CD4-positive, alpha-beta T cell (primary cell): ENCODE results near the gene ABCF2. TPM values are rescaled to one million over a fixed set of nuclear protein-coding genes. Genes with fewer than 3 reads are reported as not detected.

ENCODE experiments used
- ATAC-seq: fragments of 200-7000 bp; cut with Tn5 transposase; one replicate; pipeline ENCODE4 v1.10.0; 2022; ENCODE audit warnings: mild to moderate bottlenecking; ENCODE audit not compliant: poor library complexity
- CTCF ChIA-PET: fragments of 350-600 bp; sonication (Branson Sonifier 250); formaldehyde crosslinking; loops from one replicate; lab custom pipeline; 2021; ENCODE audit warnings: antibody characterized with exemption, inconsistent platforms; lab: Charles Lee
- POLR2A ChIA-PET: fragments of 350-600 bp; sonication (Branson Sonifier 250); formaldehyde crosslinking; loops from one replicate; lab custom pipeline; 2021; ENCODE audit warnings: antibody characterized with exemption, inconsistent platforms; lab: Charles Lee
- DNase-seq, 14 experiments: peaks; one replicate each; pipeline ENCODE4 v3.0.0-alpha.2; 2013 to 2020; ENCODE audit warnings: mixed read lengths in 2 of 14
- H3K27ac ChIP-seq, 2 donors: one replicate each; pipeline versions ENCODE4 v1.5.1 to v1.7.0; 2013; ENCODE audit warnings: low read length in 2 of 2, low read depth in 1 of 2, mild to moderate bottlenecking in 1 of 2
- H3K27me3 ChIP-seq, 2 experiments: 1 replicate in 1 of 2; 2 replicates in 1 of 2; pipeline versions ENCODE4 v1.6.1 to v1.7.0; 2013; ENCODE audit warnings: low read length in 2 of 2, control low read depth in 1 of 2, mild to moderate bottlenecking in 1 of 2, moderate library complexity in 1 of 2; ENCODE audit not compliant: insufficient read depth in 2 of 2, control insufficient read depth in 1 of 2
- H3K36me3 ChIP-seq: one replicate; pipeline ENCODE4 v1.6.1; 2013; ENCODE audit warnings: low read length, control low read depth; ENCODE audit not compliant: insufficient read depth
- H3K4me1 ChIP-seq: one replicate; pipeline ENCODE4 v1.6.1; 2013; ENCODE audit warnings: low read length, control low read depth; ENCODE audit not compliant: insufficient read depth
- H3K4me3 ChIP-seq: one replicate; pipeline ENCODE4 v1.5.1; 2013; ENCODE audit warnings: mild to moderate bottlenecking, low read length, moderate library complexity
- H3K9me3 ChIP-seq, 2 experiments: 1 replicate in 1 of 2; 2 replicates in 1 of 2; pipeline versions ENCODE4 v1.6.1 to v1.7.0; 2013; ENCODE audit warnings: low read length in 2 of 2, mild to moderate bottlenecking in 2 of 2, control low read depth in 1 of 2, moderate library complexity in 1 of 2; ENCODE audit not compliant: control insufficient read depth in 1 of 2, insufficient read depth in 1 of 2
- H3K27ac Mint-ChIP-seq: one replicate; pipeline ENCODE4 v1.8.0; 2020; ENCODE audit warnings: mixed read lengths
- H3K27me3 Mint-ChIP-seq: one replicate; pipeline ENCODE4 v1.8.0; 2021; ENCODE audit warnings: mixed read lengths
- H3K36me3 Mint-ChIP-seq: one replicate; pipeline ENCODE4 v1.8.0; 2021; ENCODE audit warnings: low read depth, mixed read lengths
- H3K4me1 Mint-ChIP-seq: one replicate; pipeline ENCODE4 v1.8.0; 2021; ENCODE audit warnings: low read depth, mixed read lengths
- H3K4me3 Mint-ChIP-seq: one replicate; pipeline ENCODE4 v1.8.0; 2020; ENCODE audit warnings: mild to moderate bottlenecking, mixed read lengths
- H3K9me3 Mint-ChIP-seq: one replicate; pipeline ENCODE4 v1.8.0; 2020; ENCODE audit warnings: mixed read lengths
- intact Hi-C, 2 experiments: fragments of 100-400 bp; cut with DNase I in 1 of 2; cut with micrococcal nuclease in 1 of 2; formaldehyde crosslinking; loops; one replicate each; pipeline versions ENCODE4 v1.15.1 to v1.9.0; 2023 to 2025; cut with DNase I, micrococcal nuclease
- total RNA-seq, 174 experiments: library from RNA in 2 of 174; stranded (reverse) in 2 of 174; gene quantifications; one replicate each; pipeline ENCODE4 v1.2.3 and lab custom pipeline; 2021 to 2026
- TF ChIP-seq, protein P1 (sequence below): fragments of 200-600 bp; IDR thresholded peaks from one replicate; pipeline ENCODE4 v1.8.0; 2022; ENCODE audit warnings: antibody characterized with exemption, mild to moderate bottlenecking

ABCF2 gene
- total RNA-seq, 2 experiments from 2014 or later = 12.3 to 13.2 TPM

GRCh38 chr7:151254851-151255250 is 27.8 kb upstream of the ABCF2 start:
- DNase-seq (no peak), ATAC-seq (no peak)
- H3K27ac Mint-ChIP-seq = no peak overlapping the region
- no peaks in the 10 kb centered on the region for H3K9me3 Mint-ChIP-seq
- Histone ChIP-seq H3K27me3 (peaks cover 30 to 33% of the 10 kb centered on the region in 2 experiments), H3K36me3 (no peaks in the 10 kb centered on the region), H3K9me3 (no peaks in the 10 kb centered on the region), H3K4me3 (no peak overlapping the region), H3K27ac (no peak overlapping the region), H3K4me1 (peaks cover 10% of the 10 kb centered on the region)
- peaks cover 23% of the 10 kb centered on the region for H3K4me1 Mint-ChIP-seq
- no peak overlapping the region for H3K4me3 Mint-ChIP-seq
- TF ChIP-seq, protein P1, sequence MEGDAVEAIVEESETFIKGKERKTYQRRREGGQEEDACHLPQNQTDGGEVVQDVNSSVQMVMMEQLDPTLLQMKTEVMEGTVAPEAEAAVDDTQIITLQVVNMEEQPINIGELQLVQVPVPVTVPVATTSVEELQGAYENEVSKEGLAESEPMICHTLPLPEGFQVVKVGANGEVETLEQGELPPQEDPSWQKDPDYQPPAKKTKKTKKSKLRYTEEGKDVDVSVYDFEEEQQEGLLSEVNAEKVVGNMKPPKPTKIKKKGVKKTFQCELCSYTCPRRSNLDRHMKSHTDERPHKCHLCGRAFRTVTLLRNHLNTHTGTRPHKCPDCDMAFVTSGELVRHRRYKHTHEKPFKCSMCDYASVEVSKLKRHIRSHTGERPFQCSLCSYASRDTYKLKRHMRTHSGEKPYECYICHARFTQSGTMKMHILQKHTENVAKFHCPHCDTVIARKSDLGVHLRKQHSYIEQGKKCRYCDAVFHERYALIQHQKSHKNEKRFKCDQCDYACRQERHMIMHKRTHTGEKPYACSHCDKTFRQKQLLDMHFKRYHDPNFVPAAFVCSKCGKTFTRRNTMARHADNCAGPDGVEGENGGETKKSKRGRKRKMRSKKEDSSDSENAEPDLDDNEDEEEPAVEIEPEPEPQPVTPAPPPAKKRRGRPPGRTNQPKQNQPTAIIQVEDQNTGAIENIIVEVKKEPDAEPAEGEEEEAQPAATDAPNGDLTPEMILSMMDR = no peak
- no peaks in the 10 kb centered on the region for H3K36me3 Mint-ChIP-seq
- intact Hi-C loops = no loop called here
- CTCF ChIA-PET = no interaction called here
- H3K27me3 Mint-ChIP-seq = peaks cover 76% of the 10 kb centered on the region
- POLR2A ChIA-PET = no interaction called here

DNA sequence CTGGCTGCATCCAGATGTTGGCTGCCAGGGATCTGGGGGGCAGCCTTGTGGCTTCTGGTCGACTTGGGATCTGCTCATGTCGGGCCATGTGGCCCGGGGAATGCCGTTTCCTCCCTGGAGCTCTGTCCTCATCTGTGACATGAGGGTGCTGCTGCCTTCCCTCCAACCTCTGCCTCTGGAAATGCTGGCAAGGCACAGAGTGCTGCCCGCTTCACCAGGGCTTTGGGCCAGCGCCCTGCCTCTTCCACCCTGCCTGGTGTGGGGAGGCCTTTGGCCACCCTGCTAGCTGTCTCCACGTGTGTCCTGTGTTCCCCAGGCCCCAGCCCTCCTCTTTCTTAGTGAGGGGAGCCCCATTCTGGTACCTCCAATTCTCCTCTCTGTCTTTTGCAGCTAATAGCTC is 27.3 kb upstream of the ABCF2 start:
- H3K4me1 Mint-ChIP-seq = peaks cover 25% of the 10 kb centered on the region
- DNase-seq (no peak), ATAC-seq (no peak)
- intact Hi-C loops = no loop called here
- no peak overlapping the region for H3K4me3 ChIP-seq
- H3K4me1 ChIP-seq = peaks cover 15% of the 10 kb centered on the region
- no peaks in the 10 kb centered on the region for H3K9me3 ChIP-seq
- TF ChIP-seq, protein P1 = no peak
- H3K9me3 Mint-ChIP-seq = no peaks in the 10 kb centered on the region
- H3K36me3 Mint-ChIP-seq = no peaks in the 10 kb centered on the region
- H3K27me3 Mint-ChIP-seq = peaks cover 79% of the 10 kb centered on the region
- H3K27me3 ChIP-seq = peaks cover 30 to 38% of the 10 kb centered on the region in 2 experiments
- H3K27ac ChIP-seq = no peak overlapping the region
- H3K36me3 ChIP-seq = no peaks in the 10 kb centered on the region
- H3K4me3 Mint-ChIP-seq = peak overlapping the region; percentile 25
- H3K27ac Mint-ChIP-seq = no peak overlapping the region
- CTCF ChIA-PET = no interaction called here
- POLR2A ChIA-PET = no interaction called here

- Histone ChIP-seq H3K36me3 (no peaks in the 10 kb centered on the region), H3K4me3 (no peak overlapping the region), H3K27me3 (peaks cover 34 to 40% of the 10 kb centered on the region in 2 experiments), H3K9me3 (no peaks in the 10 kb centered on the region), H3K27ac (no peak overlapping the region), H3K4me1 (peaks cover 22% of the 10 kb centered on the region)
- no peaks in the 10 kb centered on the region for H3K9me3 Mint-ChIP-seq
- intact Hi-C loops = no loop called here
- CTCF ChIA-PET = no interaction called here
- DNase-seq (no peak), ATAC-seq (no peak)
- TF ChIP-seq, protein P1 = no peak
- H3K4me3 Mint-ChIP-seq = peak overlapping the region; percentile 35
- no peaks in the 10 kb centered on the region for H3K36me3 Mint-ChIP-seq
- H3K27ac Mint-ChIP-seq = no peak overlapping the region
- POLR2A ChIA-PET = no interaction called here
- peaks cover 33% of the 10 kb centered on the region for H3K4me1 Mint-ChIP-seq
- peaks cover 83% of the 10 kb centered on the region for H3K27me3 Mint-ChIP-seq
Measured at GRCh38 chr7:151252961-151253711, 26.1 kb upstream of the ABCF2 start.
